Kidney (tissue), 14 donors: Measurements from ENCODE around the gene GRIK1. TPM values are rescaled to one million over a fixed set of nuclear protein-coding genes. Genes with fewer than 3 reads are reported as not detected.

ENCODE experiments used
- DNase-seq, 5 donors: peaks; one replicate each; pipeline ENCODE4 v3.0.0-alpha.2; 2013 to 2020
- FAIRE-seq: peaks from 2 replicates; lab custom pipeline; 2012; peaks lifted over from hg19 to GRCh38; lab: Jason Lieb, UNC
- H3K27ac ChIP-seq, 2 donors: one replicate each; pipeline ENCODE4 v1.7.0; 2013; ENCODE audit warnings: low read depth in 2 of 2, low read length in 2 of 2, inconsistent platforms in 1 of 2
- H3K27me3 ChIP-seq: one replicate; pipeline ENCODE4 v1.7.1; 2013; ENCODE audit warnings: low read length, inconsistent platforms; ENCODE audit not compliant: control insufficient read depth, insufficient read depth
- H3K36me3 ChIP-seq, 3 donors: one replicate each; pipeline versions ENCODE4 v1.7.0 to v1.7.1; 2013; ENCODE audit warnings: low read length in 3 of 3, control low read depth in 1 of 3, inconsistent platforms in 1 of 3; ENCODE audit not compliant: insufficient read depth in 3 of 3, control insufficient read depth in 2 of 3
- H3K4me1 ChIP-seq, 3 donors: one replicate each; pipeline versions ENCODE4 v1.7.0 to v1.7.1; 2013; ENCODE audit warnings: low read length in 3 of 3, inconsistent platforms in 1 of 3, low read depth in 1 of 3; ENCODE audit not compliant: control insufficient read depth in 2 of 3, insufficient read depth in 2 of 3
- H3K4me3 ChIP-seq, 3 donors: one replicate each; pipeline versions ENCODE4 v1.7.0 to v1.8.1; 2013; ENCODE audit warnings: low read length in 3 of 3, control low read depth in 1 of 3, inconsistent platforms in 1 of 3
- H3K9ac ChIP-seq, 3 donors: one replicate each; pipeline versions ENCODE4 v1.7.0 to v1.7.1; 2013; ENCODE audit warnings: low read length in 3 of 3, control low read depth in 1 of 3, inconsistent platforms in 1 of 3
- H3K9me3 ChIP-seq, 3 donors: one replicate each; pipeline versions ENCODE4 v1.7.0 to v1.7.1; 2013; ENCODE audit warnings: low read length in 3 of 3, control low read depth in 1 of 3, inconsistent platforms in 1 of 3; ENCODE audit not compliant: control insufficient read depth in 2 of 3, insufficient read depth in 1 of 3
- CTCF ChIP-seq: IDR thresholded peaks from 3 replicates; pipeline ENCODE4 v1.5.1; 2012; ENCODE audit warnings: mild to moderate bottlenecking, moderate library complexity, borderline replicate concordance; ENCODE audit not compliant: insufficient read depth; ENCODE audit errors: extremely low read depth
- intact Hi-C: fragments of 100-400 bp; cut with DNase I; formaldehyde crosslinking; loops from one replicate; pipeline ENCODE4 v1.11.1; 2022
- polyA plus RNA-seq: library from polyadenylated mRNA; stranded (reverse); fragments of 350-450 nt; fragmentation: Illumina TruSeq; extraction: RNeasy Lipid Tissue Mini Kit (QIAGEN cat#74804); gene quantifications from one replicate; pipeline ENCODE4 v1.2.3, GENCODE V29; 2014; ENCODE audit warnings: low read depth, low replicate concordance; ENCODE audit not compliant: insufficient read depth
- total RNA-seq: library from RNA; stranded (reverse); fragmentation: NEBNext Ultra II Directional; extraction: Animal tissue kit (Norgen Biotek cat#: 25700); gene quantifications from one replicate; pipeline ENCODE4 v1.2.1, GENCODE V29; 2021
- donor health status: control.
- donor health status: control.
- donor health status: control.
- donor health status: control.
- donor health status: control.
- donor health status: DM: yes; HTN: yes; CAD: no.
- donor health status: Normal renal cell carcinoma (clear cell type).

The GRIK1 gene
- total and polyA plus RNA-seq, 2 donors from 2014 or later, result not detected

GRCh38 chr21:29658177-29658933 is 281.4 kb downstream of the GRIK1 start:
- Histone ChIP-seq H3K9ac (no peak overlapping the region), H3K9me3 (no peaks in the 10 kb centered on the region), H3K27me3 (no peaks in the 10 kb centered on the region), H3K4me3 (no peak overlapping the region), H3K36me3 (no peaks in the 10 kb centered on the region), H3K4me1 (no peaks in the 10 kb centered on the region), H3K27ac (no peak overlapping the region)
- DNase-seq, result no peak
- TF ChIP-seq CTCF, result no peak
- intact Hi-C loops, result no loop called here
- no peak for FAIRE-seq

GRCh38 chr21:29657240-29657989 is 282.4 kb downstream of the GRIK1 start:
- intact Hi-C loops, result no loop called here
- no peak for FAIRE-seq
- no peaks in the 10 kb centered on the region for H3K4me1 ChIP-seq
- H3K36me3 ChIP-seq, result no peaks in the 10 kb centered on the region
- DNase-seq, result no peak
- no peaks in the 10 kb centered on the region for H3K27me3 ChIP-seq
- H3K4me3 ChIP-seq, result no peak overlapping the region
- no peak for TF ChIP-seq CTCF
- no peak overlapping the region for H3K27ac ChIP-seq
- H3K9ac ChIP-seq, result no peak overlapping the region
- H3K9me3 ChIP-seq, result no peaks in the 10 kb centered on the region

- no peak overlapping the region for H3K27ac ChIP-seq
- TF ChIP-seq CTCF, result no peak
- intact Hi-C loops, result no loop called here
These were observed 283.1 kb downstream of the GRIK1 start for GRCh38 chr21:29656504-29657239.

More at GRCh38 chr21:29656504-29657239, 283.1 kb downstream of the GRIK1 start:
- no peak overlapping the region for H3K4me3 ChIP-seq
- H3K4me1 ChIP-seq, result no peaks in the 10 kb centered on the region
- H3K9me3 ChIP-seq, result no peaks in the 10 kb centered on the region
- no peak for FAIRE-seq
- no peaks in the 10 kb centered on the region for H3K27me3 ChIP-seq
- no peak overlapping the region for H3K9ac ChIP-seq
- DNase-seq, result peak in 3 of 5 donors; percentile 45 to 85 (median 81)
- no peaks in the 10 kb centered on the region for H3K36me3 ChIP-seq
